ENCODE data around the gene IFT122.

Gene IFT122

GRCh38 chr3:129554356-129555152, 114.5 kb downstream of the IFT122 start:
- no peak for DNase-seq

GRCh38 chr3:129555153-129555550, 115.1 kb downstream of the IFT122 start:
- peak in 1 of 56 donors; percentile 34 for DNase-seq

- DNase-seq, result no peak
Measured at GRCh38 chr3:129555616-129556357, 115.8 kb downstream of the IFT122 start.

GRCh38 chr3:129556358-129556695, 116.3 kb downstream of the IFT122 start:
- DNase-seq, result no peak

GRCh38 chr3:129556890-129557547, 117.0 kb downstream of the IFT122 start:
- DNase-seq, result no peak

DNA sequence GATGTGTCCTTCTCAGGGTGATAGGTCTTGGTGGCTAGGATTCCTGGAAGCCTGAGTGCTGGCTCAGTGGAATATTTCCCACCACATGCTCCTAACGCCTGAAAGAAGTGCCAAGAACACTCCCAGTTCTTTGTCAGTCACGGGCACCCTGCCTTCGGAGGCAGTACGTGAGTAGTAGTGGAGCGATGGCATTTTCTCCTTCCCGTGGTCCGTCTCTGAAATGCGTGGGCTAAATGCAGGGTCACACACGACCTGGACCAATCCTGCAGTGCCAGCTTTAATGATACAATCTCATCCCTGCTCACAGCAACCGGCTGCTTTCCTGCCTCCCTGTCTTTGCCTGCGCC, 117.5 kb downstream of the IFT122 start:
- DNase-seq, result no peak

DNA sequence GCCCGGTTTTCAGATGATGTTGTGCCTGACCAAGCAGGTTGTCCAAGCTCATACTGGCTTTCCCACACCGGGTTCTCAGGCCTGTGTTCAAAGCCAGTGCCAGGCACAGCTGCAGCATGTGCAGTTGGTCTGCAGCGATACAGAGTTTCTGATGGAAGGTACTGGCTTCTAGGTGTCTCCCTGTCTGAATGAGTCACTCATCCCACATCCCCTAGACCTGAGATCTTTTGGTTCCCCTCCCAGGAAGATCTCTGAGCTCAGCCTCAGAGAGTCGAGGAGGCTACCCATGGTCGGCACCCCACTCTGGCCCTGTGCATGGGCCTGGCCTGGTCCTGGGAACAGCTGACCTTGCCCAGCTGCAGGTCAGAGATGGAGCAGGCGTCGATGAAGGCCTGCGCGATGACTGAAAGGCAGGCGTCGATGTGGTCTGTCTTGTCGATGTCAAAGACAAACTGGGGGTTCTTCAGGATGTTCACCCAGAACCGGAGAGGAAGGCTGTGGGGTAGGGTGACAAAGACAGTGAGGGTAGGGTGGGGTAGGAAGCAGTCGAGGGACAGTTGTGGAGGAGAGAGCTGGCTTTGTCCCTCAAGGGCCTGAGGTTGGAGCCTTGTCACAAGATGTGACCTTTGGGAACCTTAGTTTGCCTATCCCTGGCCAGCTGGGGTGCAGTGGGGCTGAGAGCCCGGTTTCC, 118.2 kb downstream of the IFT122 start:
- DNase-seq, result no peak

- DNase-seq, result no peak
Measured at GRCh38 chr3:129558772-129559564, 118.9 kb downstream of the IFT122 start.

GRCh38 chr3:129559565-129560079, 119.6 kb downstream of the IFT122 start:
- DNase-seq, result no peak

- peak in 4 of 56 donors; percentile 15 to 35 (median 24) for DNase-seq
Measured at GRCh38 chr3:129560269-129560787, 120.3 kb downstream of the IFT122 start.

GRCh38 chr3:129560911-129561594, 121.0 kb downstream of the IFT122 start:
- peak in 38 of 56 donors; percentile 7 to 74 (median 26) for DNase-seq

DNA sequence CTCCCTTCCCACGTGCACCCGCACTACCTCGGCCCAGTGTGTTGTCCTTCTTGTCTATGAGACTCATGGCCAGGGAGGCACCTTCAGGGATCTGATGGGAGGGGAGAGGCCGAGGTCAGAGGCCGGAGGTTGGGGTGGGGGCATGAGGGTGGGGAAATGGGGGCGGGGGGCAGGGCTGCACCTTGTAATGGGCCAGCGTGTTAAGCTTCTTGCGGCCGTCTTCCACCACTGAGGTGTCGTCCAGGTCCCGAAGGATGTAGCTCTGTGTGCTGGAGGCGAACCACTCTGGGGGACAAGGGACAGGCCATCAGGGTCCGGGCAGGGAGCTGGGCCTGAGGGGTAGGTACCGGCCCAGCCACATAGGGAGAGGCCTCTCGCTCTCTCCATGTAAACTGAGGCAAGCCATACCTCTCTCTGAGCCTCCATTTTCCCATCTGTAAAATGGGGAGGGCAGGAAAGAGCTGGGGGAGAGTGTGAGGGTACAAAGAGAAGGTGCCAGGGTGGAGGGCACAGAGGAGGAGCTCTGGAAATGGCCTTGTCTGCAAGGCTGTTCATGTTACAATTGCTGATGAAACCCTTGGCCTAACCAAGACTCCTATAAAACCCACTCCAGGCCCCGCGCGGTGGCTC, 121.7 kb downstream of the IFT122 start:
- DNase-seq, result no peak

DNA sequence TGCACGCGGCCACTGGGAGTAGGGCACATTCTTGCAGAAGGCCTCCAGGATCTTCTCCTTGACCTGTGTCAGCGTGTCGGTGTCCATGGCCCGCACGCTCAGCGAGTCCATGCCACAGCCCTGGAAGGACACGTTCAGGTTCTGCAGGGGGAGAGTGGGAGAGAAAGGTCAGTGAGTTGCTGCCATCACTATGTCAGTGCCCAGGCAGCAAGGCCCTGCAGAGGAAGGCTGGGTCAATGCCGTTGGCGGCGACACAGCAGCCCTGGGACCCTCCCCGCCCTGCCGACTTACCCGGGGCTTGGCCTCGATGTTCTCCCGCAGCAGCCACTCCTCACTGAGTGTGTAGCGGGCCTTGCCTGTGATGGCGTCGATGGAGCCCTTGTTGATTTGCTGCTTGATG, 122.8 kb downstream of the IFT122 start:
- no peak for DNase-seq

DNA sequence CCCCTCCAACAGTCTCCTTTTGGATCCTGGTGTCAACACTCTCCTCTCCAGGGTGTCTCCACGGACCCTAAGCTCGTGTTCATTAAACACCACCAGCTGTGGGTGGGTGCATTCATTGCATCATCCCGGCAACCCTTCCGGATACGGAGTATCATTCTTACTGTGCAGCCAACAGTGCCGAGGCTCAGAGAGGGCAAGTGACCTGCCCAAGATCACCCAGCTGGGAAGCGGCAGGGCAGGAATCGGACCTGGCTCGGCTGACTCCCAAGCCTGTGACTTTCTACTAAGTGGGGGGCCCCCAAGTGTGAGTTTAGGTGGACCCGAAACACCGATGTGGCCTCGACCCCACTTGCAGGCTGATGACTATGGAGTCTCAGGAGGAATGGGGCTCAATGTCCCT, 123.3 kb downstream of the IFT122 start:
- no peak for DNase-seq

GRCh38 chr3:129563850-129564535, 124.0 kb downstream of the IFT122 start:
- no peak for DNase-seq

- DNase-seq, result no peak
Measured at GRCh38 chr3:129564981-129565644, 125.1 kb downstream of the IFT122 start.

DNA sequence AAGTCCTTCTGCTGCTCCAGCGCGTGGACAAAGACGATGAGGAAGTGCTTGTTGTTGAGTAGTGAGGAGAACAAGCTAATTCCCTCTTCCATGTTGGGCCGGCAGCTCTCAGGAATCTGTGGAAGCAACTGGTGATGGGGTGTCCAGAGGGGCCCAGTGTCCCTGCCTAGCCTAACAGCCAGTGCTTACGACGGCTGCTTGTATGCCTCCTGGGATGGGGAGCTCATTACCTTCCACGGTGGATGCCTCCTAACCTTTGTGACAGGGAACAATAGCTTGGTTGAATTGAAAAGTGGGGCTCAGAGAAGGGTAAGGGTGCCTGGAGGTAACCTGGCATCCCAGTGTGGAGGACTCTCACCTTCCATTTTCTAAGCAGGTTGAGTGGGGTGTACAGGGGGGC, 125.9 kb downstream of the IFT122 start:
- DNase-seq, result no peak

DNA sequence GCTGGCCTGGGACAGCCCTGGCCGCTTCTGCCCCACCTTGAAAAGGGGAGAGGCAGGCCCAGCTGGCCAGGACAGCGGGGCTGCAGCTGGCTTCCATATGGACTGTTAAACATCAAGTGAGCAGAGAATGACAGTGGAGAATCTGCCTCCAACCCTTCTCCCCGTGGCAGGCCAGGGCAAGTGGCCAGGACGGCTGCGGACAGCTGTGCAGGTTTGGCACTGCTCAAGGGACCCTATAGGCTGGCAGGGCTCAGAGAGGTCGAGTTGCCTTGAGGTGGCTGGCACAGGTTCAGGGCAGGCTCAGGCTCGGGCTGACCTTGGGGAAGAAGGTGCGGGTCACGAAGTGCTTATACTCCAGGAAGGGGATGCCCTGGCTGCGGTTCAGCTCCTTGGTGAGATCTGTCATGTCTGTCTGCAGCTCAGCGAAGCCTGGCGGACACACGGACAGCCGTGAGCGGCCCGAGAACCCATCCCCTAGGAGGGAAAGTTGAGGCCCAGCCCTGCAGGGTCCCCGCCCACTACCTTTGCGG, 127.2 kb downstream of the IFT122 start:
- no peak for DNase-seq
